Measurements from ENCODE around the gene PEX13.

- TF ChIP-seq ATF6 (CRISPR knock-in tag; IDR thresholded peaks at IDR 0.05): no peak
- no peak for TF ChIP-seq FOXP1 (CRISPR knock-in tag; IDR thresholded peaks at IDR 0.05; ENCODE audit: borderline replicate concordance)
- TF ChIP-seq ATF3 (CRISPR knock-in tag; conservative IDR thresholded peaks at IDR 0.05): no peak
- no peak for TF ChIP-seq CTCF (IDR thresholded peaks at IDR 0.05)
- TF ChIP-seq ETV6 (CRISPR knock-in tag; IDR thresholded peaks at IDR 0.05): no peak
- no peak for TF ChIP-seq E2F1 (CRISPR knock-in tag; IDR thresholded peaks at IDR 0.05)
- no peak for TF ChIP-seq ATF2 (CRISPR knock-in tag; IDR thresholded peaks at IDR 0.05; ENCODE audit: borderline replicate concordance, low read depth)
- TF ChIP-seq ZNF138 (CRISPR knock-in tag; conservative IDR thresholded peaks at IDR 0.05): no peak
- TF ChIP-seq TEAD4 (CRISPR knock-in tag; IDR thresholded peaks at IDR 0.05): no peak
- TF ChIP-seq MAX (CRISPR knock-in tag; IDR thresholded peaks at IDR 0.05): no peak
- TF ChIP-seq ZNF121 (CRISPR knock-in tag; IDR thresholded peaks at IDR 0.05): no peak
Measured at GRCh38 chr2:61059382-61059781, 41.9 kb downstream of the PEX13 start.

Data from WTC11 (cell line).